ENCODE results near the gene BATF3.

DNA sequence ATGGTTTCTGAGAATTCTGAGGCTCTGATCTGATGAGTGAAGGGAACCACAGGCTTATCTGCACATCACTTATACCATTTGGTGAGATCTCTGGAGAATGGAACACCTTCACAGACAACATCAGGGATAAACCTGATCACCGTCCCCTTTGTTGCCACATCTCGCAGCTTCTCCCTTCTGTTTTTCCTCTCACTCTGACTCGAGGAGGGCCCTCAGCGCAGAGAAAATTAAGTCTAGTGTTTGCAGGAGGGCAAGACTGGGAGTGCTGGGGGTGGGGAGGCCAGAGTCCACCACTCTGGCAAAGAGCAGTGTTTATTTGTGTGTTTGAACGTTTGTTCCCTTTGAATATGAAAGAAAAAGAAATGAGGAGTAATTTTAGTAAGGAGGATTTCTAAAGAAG, 29.0 kb upstream of the BATF3 start:
- TF ChIP-seq GATA2 (IDR thresholded peaks at IDR 0.05; ENCODE audit: low read depth, low read length): no peak
- TF ChIP-seq GATA3 (IDR thresholded peaks at IDR 0.05; ENCODE audit: low read depth, low read length): no peak

All from SH-SY5Y (cell line).